GM04504 (cell line): ENCODE data around the gene PSMC3.

ENCODE experiments used
- DNase-seq: peaks from one replicate; pipeline ENCODE4 v3.0.0-alpha.2; 2012; ENCODE audit warnings: low read depth

The PSMC3 gene

GRCh38 chr11:47375546-47376085 is 50.6 kb downstream of the PSMC3 start:
- DNase-seq, result no peak

DNA sequence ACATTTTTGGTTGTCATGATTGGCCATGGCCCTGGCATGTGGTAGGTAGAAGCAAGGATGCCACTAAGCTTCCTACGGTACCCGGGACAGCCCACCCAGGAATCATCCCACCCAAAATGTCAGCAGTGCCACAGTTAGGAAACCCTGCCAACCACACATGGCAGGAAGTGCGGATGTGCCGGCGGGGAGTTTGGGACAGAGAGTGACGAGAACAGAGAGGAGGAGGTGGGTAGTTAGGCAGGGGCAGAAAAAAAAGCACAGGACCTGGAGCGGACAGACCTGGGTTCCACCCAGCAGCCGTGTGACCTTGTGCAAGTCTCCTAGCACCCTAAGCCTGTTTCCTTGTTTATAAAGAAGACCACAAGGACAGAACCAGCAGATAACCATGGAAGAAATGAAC is 51.2 kb downstream of the PSMC3 start:
- no peak for DNase-seq

DNA sequence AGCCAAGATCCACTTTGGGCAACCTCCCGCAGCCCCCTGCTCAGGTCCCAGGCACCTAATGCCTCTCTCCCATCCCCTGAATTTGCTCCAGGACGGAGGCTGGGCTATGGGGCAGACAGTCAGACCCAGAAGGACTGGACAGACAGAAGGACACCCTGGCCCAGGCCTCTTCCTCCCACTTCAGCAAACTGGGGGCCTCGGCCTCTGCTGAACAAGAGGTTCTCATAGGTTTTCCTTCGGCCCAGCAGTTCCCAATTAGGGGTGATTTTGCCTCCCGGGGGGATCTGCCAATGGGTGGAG is 51.6 kb downstream of the PSMC3 start:
- no peak for DNase-seq

DNA sequence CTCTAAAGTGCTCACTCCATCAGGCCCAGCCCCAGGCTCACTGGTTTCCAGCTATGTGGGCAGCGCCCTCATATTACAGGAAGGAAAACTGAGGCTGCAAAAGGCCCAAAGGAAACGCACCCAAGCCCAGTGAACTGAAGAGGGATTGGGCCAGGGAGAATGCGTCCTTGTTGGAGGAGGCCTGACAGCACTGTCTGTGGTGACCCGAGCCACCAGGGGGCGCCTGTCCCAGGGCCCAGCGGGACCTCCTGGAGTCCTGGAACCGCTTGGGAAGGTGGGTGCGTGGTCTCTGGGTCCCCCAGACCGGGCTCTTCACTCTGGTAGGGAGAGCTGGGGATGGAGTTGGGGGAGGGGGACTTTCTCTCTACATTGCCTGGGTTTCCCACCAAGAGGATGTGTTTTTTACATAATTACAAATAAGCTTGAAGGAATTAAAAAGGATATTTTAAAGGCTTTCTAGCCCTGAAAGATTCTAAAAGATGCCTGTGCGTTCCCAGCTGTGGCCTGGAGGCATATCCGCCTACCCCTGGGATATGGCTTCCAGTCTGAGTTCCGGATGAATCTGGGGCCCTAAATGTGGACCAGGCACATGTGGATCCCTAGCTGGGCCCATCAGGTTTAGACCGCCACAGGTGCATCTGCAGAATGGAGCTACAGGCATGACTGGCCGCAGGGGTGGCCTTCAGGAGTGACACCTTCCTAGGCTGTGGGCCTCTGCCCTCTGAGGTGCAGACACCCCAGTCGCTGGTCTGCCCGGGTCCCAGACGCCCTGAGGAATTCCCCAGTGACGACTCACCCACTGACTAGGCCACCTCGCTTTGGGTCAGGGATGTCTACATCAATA is 52.1 kb downstream of the PSMC3 start:
- peak; percentile 30 for DNase-seq

- DNase-seq, result no peak
Measured at GRCh38 chr11:47372422-47372821, 53.8 kb downstream of the PSMC3 start.

GRCh38 chr11:47369676-47370075 is 56.6 kb downstream of the PSMC3 start:
- no peak for DNase-seq
